HG03103 (cell line): Measurements from ENCODE around the gene HILPDA.

Experiments used
- ATAC-seq: cut with Tn5 transposase; IDR thresholded peaks from one replicate; pipeline ENCODE4 v1.9.1; 2021; ENCODE audit warnings: low read depth; ENCODE audit not compliant: unreplicated experiment

Gene HILPDA

GRCh38 chr7:128455543-128456254 is at the start of gene HILPDA:
Gene HILPDA, plus strand, starts transcription at chr7:128455878. Its CDS starts 1,391 bp downstream, at chr7:128457269.
- peak; percentile 72 for ATAC-seq

GRCh38 chr7:128406314-128407232 is 49.1 kb upstream of the HILPDA start:
- no peak for ATAC-seq

- ATAC-seq: no peak
These were observed 48.5 kb upstream of the HILPDA start for GRCh38 chr7:128407233-128407589.

- ATAC-seq: no peak
These were observed 47.6 kb upstream of the HILPDA start for GRCh38 chr7:128407751-128408708.

- no peak for ATAC-seq
These were observed 46.7 kb upstream of the HILPDA start for GRCh38 chr7:128408709-128409595.

- ATAC-seq: peak; percentile 74
These were observed 45.9 kb upstream of the HILPDA start, which contains the start of gene IMPDH1 for GRCh38 chr7:128409596-128410450. Gene IMPDH1, minus strand, starts transcription at chr7:128409982. Its CDS starts 81 bp downstream, at chr7:128409901.

GRCh38 chr7:128410451-128410753 is 45.3 kb upstream of the HILPDA start:
- ATAC-seq: no peak

GRCh38 chr7:128415217-128415785 is 40.4 kb upstream of the HILPDA start:
- no peak for ATAC-seq

- ATAC-seq: no peak
These were observed 38.6 kb upstream of the HILPDA start for GRCh38 chr7:128417071-128417470.

GRCh38 chr7:128419257-128419656 is 36.4 kb upstream of the HILPDA start:
- no peak for ATAC-seq

- ATAC-seq: no peak
These were observed 34.9 kb upstream of the HILPDA start for GRCh38 chr7:128420773-128421172.

GRCh38 chr7:128421384-128421783 is 34.3 kb upstream of the HILPDA start:
- no peak for ATAC-seq

GRCh38 chr7:128422037-128422436 is 33.6 kb upstream of the HILPDA start:
- ATAC-seq: no peak

GRCh38 chr7:128422842-128423241 is 32.8 kb upstream of the HILPDA start:
- no peak for ATAC-seq

- no peak for ATAC-seq
These were observed 30.9 kb upstream of the HILPDA start for GRCh38 chr7:128424686-128425275.

GRCh38 chr7:128425850-128426249 is 29.8 kb upstream of the HILPDA start:
- ATAC-seq: no peak

- no peak for ATAC-seq
These were observed 28.3 kb upstream of the HILPDA start for GRCh38 chr7:128427289-128427891.

GRCh38 chr7:128430207-128430606 is 25.5 kb upstream of the HILPDA start:
- ATAC-seq: no peak
